GM19467 (cell line): ENCODE data around the gene GASK1A.
"Not testable (repeated sequence)": the region's sequence is repeated elsewhere in the genome, so short reads cannot be mapped to it uniquely, and the experiment has no call there.

ENCODE experiments used
- ATAC-seq: cut with Tn5 transposase; IDR thresholded peaks from one replicate; pipeline ENCODE4 v1.9.1; 2021; ENCODE audit warnings: mild to moderate bottlenecking, moderate library complexity; ENCODE audit not compliant: unreplicated experiment

GASK1A gene

GRCh38 chr3:43030162-43030935, 51.2 kb downstream of the GASK1A start:
- no peak for ATAC-seq

DNA sequence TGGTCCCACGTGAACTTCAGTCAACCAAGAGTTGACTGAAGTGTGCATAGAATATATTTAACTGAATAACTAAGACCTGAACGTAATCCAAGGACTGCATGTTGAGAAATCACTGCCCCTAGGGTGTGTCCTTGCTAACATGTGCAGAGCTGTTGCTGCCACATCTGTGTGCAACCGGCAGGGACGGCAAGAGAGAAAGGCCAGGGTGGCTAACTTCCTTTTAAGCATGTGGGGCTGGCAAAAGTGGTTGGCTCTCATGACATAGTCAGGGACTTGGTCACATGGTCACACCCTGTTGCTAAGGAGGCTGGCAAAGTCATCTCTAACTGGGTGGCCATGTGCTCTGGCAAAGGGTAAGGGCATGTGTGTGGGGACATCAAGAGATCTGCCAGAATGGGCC, 52.4 kb downstream of the GASK1A start:
- ATAC-seq: no peak

- ATAC-seq: no peak
Measured at GRCh38 chr3:43031889-43032545, 52.9 kb downstream of the GASK1A start.

- no peak for ATAC-seq
Measured at GRCh38 chr3:43032646-43033628, 53.8 kb downstream of the GASK1A start.

- no peak for ATAC-seq
Measured at GRCh38 chr3:43034200-43034599, 55.1 kb downstream of the GASK1A start.

GRCh38 chr3:43034911-43035310, 55.8 kb downstream of the GASK1A start:
- ATAC-seq: no peak

- ATAC-seq: no peak
Measured at GRCh38 chr3:43035801-43036365, 56.8 kb downstream of the GASK1A start.

DNA sequence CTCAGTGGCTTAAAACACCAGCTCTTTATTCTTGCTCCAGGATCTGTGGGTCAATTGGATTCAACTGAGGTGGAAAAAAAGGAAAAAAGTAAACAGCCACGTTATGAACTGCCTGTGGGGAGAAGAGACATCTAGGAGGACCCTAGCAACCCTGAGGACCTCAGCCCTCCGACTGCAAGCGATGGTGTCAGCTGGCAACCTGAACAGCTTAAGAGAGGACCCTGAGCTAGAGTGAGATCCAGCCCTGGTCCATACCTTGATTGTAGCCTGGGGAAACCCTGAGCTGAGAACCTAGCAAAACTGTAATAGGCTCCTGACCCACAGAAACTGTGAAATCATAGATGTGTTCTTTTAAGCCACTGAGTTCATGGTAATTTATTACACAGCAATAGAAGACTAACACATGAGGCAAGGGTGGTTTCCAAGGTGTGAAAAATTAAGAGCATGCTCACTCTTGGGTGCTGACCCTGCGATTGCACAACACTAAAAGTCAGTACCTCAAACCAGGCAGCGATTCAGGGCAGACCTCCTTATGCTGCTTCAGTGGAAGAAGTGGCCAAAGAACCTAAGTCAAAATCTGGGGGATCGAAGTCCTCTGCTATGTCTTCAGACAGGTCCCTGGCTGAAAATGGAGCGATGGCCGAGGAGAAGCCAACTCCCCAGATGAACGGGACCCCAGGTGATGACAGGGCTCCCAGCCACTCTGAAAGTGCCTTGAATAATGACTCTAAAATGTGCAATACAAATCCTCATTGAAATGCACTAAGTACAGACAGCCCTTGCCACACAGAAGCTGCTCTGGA, 57.7 kb downstream of the GASK1A start:
- no peak for ATAC-seq

GRCh38 chr3:43038010-43038409, 58.9 kb downstream of the GASK1A start:
- peak; percentile 65 for ATAC-seq

- no peak for ATAC-seq
Measured at GRCh38 chr3:43041517-43041916, 62.4 kb downstream of the GASK1A start.

GRCh38 chr3:43043071-43043766, 64.1 kb downstream of the GASK1A start:
- ATAC-seq: no peak

DNA sequence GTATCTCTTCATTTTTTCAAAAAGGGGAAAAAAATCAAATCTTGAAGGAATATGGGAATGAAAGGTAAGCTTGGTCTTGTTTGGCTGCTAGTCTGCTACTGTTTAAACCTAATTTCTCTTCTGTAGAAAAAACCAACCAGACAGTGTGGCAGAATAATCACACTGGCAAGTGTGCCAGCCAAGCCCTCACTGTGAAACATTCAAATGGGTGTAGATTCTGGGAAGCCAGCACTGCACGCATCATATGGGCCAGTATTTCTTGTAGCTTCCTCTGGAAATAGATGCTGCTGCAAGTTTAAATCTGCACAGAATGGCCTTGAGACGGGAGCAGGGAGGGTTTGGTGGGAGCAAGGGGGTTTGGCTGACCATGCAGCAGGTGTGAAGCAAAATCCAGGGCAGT, 64.7 kb downstream of the GASK1A start:
- no peak for ATAC-seq

DNA sequence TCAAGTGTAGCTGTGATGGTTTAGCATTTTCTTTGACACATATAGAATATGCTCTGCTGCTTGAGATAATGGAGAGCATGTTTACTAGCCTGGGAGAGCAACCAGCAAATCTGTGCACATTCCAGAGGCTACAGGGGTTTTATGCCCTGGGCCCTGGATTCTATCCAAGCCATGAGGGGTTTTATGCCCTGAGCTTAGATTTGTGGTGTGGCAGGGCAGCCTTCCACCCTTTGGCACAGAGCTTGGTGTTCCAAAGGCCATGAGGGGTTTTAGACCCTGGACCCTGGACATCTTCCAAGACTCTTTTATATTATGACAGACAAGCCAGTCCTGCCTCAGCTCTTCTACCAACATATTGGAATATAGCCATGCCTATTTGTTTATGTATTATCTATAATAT, 66.0 kb downstream of the GASK1A start:
- not testable (repeated sequence) for ATAC-seq

- ATAC-seq: no peak
Measured at GRCh38 chr3:43046583-43046982, 67.5 kb downstream of the GASK1A start.

- ATAC-seq: no peak
Measured at GRCh38 chr3:43048470-43048869, 69.4 kb downstream of the GASK1A start.

GRCh38 chr3:43053291-43053690, 74.2 kb downstream of the GASK1A start:
- ATAC-seq: no peak

- no peak for ATAC-seq
Measured at GRCh38 chr3:43054754-43055153, 75.6 kb downstream of the GASK1A start.

DNA sequence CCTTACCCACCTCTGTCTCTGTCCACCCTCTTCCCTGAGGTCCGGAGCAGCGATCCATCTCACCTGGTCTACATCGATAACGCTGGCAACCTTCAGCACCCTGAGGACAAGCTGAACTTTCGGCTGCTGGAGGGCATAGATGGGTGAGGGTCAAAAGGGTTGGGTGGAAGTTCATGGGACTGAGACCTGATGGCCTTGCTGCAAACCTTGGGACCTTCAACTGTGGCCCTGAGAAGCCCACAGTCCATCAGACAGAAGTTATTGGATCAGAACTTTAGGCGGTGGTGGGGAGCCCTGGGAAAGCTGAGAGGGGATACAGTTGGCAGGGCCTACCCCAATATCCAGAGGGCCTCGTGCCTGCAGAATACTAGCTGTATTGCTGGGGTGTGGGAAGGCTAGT, 76.3 kb downstream of the GASK1A start:
- ATAC-seq: no peak
